Measurements from ENCODE around the gene RASSF3.
"Not testable (repeated sequence)": the region's sequence is repeated elsewhere in the genome, so short reads cannot be mapped to it uniquely, and the experiment has no call there.

RASSF3 gene

GRCh38 chr12:64595863-64596793 is 14.2 kb upstream of the RASSF3 start:
- no peak for DNase-seq (ENCODE audit: low read depth)

GRCh38 chr12:64598831-64599230 is 11.5 kb upstream of the RASSF3 start:
- no peak for DNase-seq (ENCODE audit: low read depth)

- no peak for DNase-seq (ENCODE audit: low read depth)
Measured at GRCh38 chr12:64600164-64600561, 10.1 kb upstream of the RASSF3 start.

GRCh38 chr12:64603183-64603841 is 7.0 kb upstream of the RASSF3 start:
- no peak for DNase-seq (ENCODE audit: low read depth)

GRCh38 chr12:64608901-64609535 is 1.3 kb upstream of the RASSF3 start:
- DNase-seq (ENCODE audit: low read depth): no peak

- no peak for DNase-seq (ENCODE audit: low read depth)
Measured at GRCh38 chr12:64609536-64610078, 688 bp upstream of the RASSF3 start.

GRCh38 chr12:64610660-64611340 is 505 bp downstream of the RASSF3 start:
- DNase-seq (ENCODE audit: low read depth): no peak

GRCh38 chr12:64611341-64612284 is 1.3 kb downstream of the RASSF3 start:
- DNase-seq (ENCODE audit: low read depth): no peak

- no peak for DNase-seq (ENCODE audit: low read depth)
Measured at GRCh38 chr12:64612843-64613242, 2.5 kb downstream of the RASSF3 start.

- not testable (repeated sequence) for DNase-seq (ENCODE audit: low read depth)
Measured at GRCh38 chr12:64613775-64614398, 3.6 kb downstream of the RASSF3 start.

- no peak for DNase-seq (ENCODE audit: low read depth)
Measured at GRCh38 chr12:64616201-64616600, 5.9 kb downstream of the RASSF3 start.

- peak; percentile 74 for DNase-seq (ENCODE audit: low read depth)
Measured at GRCh38 chr12:64618953-64619590, 8.8 kb downstream of the RASSF3 start.

GRCh38 chr12:64621257-64621942 is 11.1 kb downstream of the RASSF3 start:
- DNase-seq (ENCODE audit: low read depth): no peak

GRCh38 chr12:64624035-64624434 is 13.7 kb downstream of the RASSF3 start:
- DNase-seq (ENCODE audit: low read depth): no peak

GRCh38 chr12:64625243-64626077 is 15.2 kb downstream of the RASSF3 start:
- peak; percentile 78 for DNase-seq (ENCODE audit: low read depth)

- not testable (repeated sequence) for DNase-seq (ENCODE audit: low read depth)
Measured at GRCh38 chr12:64626588-64626987, 16.3 kb downstream of the RASSF3 start.

GRCh38 chr12:64627771-64628170 is 17.5 kb downstream of the RASSF3 start:
- peak; percentile 84 for DNase-seq (ENCODE audit: low read depth)

GRCh38 chr12:64631197-64631596 is 20.9 kb downstream of the RASSF3 start:
- no peak for DNase-seq (ENCODE audit: low read depth)

Data from GM04503 (cell line).